Stimulated activated CD4-positive, alpha-beta T cell treated with anti-CD3 and anti-CD28 coated beads, Interleukin-2, amount 100 ng/mL, for 48 hours (primary cell): Measurements from ENCODE around the gene COL6A2.
"Not testable (repeated sequence)": the region's sequence is repeated elsewhere in the genome, so short reads cannot be mapped to it uniquely, and the experiment has no call there.

Source experiments
- DNase-seq, 2 donors: peaks; one replicate each; pipeline ENCODE4 v3.0.0-alpha.2; 2020

The COL6A2 gene

DNA sequence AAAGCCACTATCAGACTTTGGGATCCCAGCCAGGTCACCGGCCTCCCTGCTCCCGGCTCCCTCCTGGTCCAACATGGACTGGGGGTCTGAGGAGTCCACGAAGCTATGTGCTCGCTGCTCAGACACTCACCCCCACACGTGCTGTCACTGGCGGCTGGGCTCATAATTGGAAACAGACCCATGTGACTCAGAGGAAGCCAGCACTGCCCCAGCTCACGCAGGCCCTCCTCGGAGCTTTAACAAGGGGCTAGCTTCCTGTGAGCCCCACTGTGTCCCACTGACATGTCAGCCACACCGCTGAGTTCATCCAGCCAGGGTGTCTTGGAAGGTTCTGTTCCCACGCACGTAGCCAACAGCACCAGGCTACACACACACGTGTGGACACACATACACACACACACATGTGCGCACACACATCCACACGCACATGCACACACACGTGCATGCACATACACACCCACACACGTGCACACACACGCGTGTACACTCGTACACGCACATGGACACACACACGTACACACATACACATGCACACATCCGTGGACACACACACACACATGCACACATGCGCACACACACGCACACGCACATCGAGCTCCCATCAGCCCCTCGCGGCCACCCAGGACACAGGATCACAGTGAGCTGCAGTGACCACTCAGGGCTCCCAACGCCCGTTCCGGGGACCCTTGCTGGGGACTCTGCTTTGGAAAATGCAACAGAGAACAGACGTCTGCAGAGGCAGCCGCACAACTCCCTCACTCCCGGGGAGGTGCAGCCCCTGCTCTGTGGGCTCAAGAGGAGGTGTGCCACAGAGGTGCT, 18.4 kb upstream of the COL6A2 start:
- DNase-seq = no peak

- DNase-seq = no peak
These were observed 17.5 kb upstream of the COL6A2 start for GRCh38 chr21:46080171-46081021.

- no peak for DNase-seq
These were observed 16.7 kb upstream of the COL6A2 start for GRCh38 chr21:46081022-46081861.

DNA sequence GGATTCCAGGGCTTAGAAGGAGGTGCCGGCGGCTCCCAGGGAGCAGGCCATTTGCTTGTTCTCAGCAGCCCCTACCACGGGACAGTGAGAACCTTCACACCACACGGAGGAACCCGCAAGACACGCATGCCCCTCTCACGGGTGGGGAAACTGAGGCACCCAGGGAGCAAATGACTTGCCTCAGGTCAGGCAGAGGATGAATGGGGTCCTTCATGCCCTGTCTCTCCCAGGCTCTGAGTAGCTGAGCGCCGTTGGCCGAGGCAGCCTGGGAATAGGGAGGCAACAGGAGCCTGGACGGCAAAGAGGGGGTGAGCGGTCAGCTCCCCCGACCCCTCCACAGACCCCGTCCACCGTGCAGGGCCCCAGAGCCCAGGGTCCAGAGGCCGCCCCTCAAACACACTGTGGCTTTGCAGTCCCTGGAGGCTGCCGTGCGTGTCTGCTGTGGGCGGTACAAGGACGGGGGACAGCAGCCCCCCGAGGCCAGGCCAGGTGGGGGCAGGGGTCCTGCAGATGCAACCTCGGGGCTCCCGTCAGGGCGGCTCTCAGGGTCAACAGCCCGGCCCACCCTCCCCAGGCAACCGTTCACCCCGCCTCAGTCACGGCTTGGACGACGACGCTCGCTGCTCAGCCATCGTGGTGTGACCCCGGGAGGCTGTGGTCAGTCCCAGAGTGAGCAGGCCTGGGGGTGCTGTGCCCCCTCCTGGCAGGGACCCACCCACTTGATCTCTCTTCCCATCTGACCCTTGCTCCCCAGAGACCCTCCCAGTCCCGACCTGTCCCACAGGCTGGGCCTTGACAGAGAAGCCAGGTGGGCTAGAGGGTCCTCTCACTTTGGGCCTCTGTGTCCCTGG, 15.8 kb upstream of the COL6A2 start:
- no peak for DNase-seq

GRCh38 chr21:46082713-46082962, 15.3 kb upstream of the COL6A2 start:
- DNase-seq = no peak

GRCh38 chr21:46082963-46083790, 14.7 kb upstream of the COL6A2 start:
- no peak for DNase-seq

DNA sequence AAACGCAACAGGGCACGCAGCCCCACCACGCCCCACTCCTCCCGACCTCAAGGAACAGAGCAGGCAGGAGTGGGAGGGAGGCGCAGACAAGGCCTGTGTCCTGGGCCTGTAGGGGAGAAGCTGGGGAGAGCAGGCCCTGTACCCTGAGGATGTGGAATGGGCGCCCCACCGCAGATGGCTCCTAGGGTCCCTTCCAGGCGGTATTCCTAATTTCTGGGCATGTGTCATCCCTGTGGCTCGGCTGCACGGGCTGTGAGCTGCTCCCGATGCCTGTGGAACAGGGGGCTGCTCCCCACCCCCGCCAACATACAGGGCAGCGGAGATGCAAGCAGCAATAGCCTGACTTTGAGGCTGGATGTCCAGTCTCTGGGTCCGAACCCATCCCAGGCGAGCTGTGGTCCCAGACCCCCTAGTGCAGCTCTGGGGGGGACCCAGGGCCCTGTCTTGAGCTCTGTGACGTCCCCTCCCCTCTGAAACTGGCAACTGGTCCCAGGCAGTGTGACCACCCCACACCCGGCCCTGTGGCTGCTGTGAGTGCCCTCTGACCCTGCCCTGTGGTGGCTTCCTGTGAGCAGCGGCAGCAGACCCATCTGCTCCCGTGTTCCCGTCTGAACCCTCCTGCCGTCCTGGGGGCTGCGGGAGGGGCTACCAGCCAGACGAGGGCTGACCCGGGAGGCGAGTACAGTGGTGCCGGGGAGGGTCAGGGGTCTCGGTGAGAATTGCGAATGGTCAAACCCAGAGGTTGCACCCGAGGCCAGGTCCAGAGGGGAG, 13.9 kb upstream of the COL6A2 start:
- no peak for DNase-seq

DNA sequence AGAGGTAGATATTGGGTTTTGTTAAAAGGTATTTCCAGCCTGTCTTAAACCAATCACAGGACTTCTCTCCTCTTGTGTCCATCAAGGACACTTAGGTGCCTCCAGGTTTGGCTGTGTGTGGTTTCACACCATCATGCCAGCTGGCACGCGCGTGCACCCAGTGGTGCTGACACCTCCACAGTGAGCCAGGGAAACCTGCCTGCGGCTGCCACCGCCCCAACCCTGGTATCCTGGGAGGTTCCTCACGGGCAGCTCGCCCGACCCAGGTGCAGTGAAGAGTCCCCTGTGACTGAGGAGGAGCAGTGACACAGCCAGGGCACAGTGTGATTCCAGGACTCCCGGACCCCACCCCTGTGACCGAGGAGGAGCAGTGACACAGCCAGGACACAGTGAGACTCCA, 13.2 kb upstream of the COL6A2 start:
- no peak for DNase-seq

GRCh38 chr21:46085259-46085658, 12.7 kb upstream of the COL6A2 start:
- not testable (repeated sequence) for DNase-seq

DNA sequence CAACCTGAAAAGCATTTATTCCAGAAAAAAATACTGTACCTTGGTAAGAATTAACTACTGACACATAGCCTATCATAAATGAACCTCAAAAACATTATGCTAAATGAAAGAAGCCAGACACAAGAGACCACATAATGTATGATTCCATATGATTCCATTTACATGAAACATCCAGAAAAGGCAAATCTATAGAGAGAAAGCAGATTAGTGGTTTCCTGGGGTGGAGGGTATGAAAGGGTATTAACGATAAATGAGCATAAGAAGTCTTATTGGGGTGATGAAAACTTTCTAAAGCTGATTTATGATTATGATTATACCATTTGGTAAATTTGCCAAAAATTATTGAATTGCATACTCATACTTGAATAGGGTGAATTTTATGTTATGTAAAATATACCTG, 10.3 kb upstream of the COL6A2 start:
- DNase-seq = no peak

DNA sequence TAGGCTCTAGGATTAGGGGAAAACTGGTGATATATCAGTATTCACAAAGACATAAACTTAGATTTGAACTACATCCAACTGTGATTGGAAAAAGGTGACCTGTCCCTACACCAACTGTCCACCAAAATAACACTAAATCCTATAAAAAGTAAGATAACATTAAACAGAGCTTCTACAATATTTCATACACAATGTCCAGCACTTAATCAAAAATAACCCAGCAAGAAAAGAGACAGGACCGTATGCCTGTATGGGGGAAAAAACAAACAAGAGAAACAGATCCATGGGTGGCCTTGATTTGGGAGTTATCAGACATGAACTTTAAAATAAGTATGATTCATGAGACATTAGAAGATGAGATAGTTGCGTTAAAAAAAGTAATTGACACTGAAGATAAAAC, 9.7 kb upstream of the COL6A2 start:
- no peak for DNase-seq

DNA sequence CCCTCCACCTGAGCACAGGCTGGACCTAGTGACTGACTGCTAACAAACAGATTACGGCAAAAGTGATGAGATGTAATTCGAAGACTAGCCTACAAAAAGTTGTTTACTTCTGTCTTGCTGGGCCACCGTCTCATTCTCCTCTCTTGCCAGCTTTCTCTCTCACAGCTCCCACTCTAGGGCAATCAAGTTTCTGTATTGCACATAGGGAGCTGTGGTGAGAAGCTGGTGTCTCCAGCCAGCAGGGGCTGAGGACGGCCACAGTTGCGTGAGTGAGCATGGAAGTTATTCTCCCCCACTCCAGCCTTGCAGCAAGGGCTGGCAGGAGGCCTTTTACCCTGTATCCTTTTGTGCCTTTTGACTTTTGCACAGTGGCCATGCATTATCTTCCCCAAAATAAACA, 8.6 kb upstream of the COL6A2 start:
- DNase-seq = no peak

GRCh38 chr21:46091118-46091517, 6.8 kb upstream of the COL6A2 start:
- DNase-seq = no peak

DNA sequence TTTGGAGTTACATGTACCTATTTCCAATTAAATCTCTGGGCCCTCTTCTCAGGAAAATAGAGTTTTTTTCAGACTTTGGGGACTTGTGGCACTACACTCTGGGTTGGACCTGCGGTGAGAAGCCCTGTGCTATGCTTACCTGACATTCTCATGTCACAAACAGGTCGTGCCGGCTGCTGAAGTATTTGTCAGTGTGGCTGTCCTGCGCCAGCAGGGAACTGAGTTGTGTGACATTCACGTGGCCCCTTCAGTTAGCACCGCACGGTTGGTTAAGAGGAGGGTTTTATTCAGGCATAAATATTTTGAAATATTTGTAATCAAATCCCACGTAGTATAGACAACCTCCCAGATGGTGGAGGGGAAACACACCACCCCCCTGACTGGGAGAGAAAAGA, 6.3 kb upstream of the COL6A2 start:
- no peak for DNase-seq

DNA sequence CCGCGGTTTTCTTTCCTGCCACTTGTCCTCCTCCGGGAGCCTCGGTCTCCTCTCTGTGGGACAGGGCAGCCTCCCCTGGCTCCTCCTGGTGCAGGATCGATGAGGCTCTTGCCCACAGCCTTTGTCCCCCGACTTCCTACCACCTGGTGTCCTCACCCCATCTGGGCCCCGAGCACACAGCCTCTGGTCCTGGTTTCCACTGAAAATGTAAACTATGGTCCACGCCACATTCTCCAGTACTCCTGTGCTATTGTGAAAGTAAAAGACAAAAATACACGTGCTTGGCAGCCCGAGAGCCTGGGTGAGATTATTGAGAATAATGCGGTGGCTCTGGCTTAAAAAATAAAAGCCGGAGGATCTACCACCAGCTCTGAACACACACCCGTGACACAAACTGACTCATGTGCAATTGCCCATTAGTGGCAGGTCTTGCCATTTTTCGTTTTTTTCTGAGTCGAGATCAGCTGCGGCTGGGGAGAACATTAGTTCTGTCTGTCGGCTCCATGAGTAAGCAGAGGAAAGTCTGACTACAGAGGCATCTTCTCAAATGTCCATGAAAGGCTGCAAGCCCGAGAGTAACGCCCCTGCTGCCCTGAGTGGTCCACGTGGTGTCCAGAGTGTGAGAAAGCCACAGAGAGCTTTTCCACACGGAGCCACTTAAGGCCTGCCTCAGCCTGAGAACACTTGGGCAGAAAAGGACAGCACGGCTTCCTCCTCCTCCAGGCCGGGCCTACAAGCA, 5.7 kb upstream of the COL6A2 start:
- DNase-seq = no peak

DNA sequence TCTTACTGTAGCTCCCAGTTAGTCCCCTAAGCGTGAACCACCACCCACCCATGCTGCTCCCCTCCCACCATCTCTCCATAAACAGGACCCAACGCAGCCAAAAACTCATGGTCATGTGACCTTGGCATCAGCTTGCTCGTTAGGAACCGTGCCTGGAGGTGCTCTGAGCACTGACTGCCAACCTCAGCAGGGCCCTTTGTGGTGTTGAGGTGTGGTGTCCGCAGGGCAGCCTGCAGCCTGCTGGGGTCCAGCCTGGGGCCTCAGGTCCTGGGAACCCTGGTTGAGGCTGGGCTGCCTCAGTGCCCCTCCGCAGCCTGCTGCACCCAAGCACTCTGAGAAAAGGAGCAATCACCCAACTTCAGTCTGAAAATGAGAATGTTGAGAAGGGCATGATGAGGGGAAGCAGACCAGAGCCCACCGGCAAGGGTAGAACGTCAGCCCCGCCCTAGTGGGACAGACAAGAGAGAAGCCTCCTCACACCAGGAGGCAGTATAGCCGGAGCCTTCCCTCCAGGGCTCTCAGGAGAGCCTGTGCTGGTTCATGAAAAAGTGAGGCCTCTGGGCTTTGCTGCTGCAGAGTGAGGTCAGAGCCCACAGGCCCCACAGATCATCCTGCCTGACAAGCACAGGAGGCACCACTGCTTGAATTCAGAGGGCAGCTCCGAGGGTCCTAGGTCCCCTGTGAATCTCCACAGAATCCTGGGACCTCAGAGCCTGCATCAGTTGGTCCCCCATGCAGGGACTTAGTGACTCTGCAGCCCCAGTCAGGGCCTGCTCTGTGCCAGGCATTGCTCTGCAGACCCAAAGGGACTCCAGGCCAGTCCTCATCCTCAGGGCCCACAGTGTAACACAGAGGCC, 4.9 kb upstream of the COL6A2 start:
- no peak for DNase-seq

- DNase-seq = no peak
These were observed 4.1 kb upstream of the COL6A2 start for GRCh38 chr21:46093668-46094400.

DNA sequence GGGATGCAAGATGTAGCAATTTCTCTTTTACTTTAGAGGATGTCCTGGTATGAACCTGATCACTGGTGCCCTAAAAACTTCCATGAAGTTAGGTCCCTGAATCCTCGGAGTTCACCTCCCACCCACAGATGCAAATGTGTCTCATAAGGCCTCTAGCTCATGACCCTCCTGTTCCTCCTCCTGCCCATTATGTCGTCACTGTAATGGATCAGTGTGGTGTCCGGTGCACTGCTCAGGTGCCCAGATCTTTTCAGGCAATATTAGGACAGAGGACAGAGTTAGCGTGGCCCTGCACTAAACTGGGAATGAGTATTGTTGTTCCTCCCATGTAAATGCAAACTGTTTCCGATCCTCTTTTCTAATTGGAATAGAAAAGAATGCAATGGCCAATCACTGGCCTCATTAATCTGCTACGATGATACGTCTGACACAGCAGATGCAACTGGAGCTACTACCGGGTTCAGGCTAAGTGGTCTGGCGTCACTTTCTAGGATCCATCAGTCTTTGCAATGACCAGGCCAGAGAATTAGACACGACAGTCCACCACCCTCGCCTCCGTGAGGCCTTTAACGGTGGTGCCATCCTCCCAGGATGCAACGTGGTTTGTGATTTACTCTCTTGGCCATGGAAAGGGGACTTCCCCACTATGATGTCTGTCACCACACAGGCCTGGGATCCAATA, 3.4 kb upstream of the COL6A2 start:
- DNase-seq = no peak
